HG02973 (cell line): ENCODE data around the gene TRIO.
A peak's percentile ranks its signal among the peaks of the same experiment; 100 is the strongest.

ENCODE experiments used
- ATAC-seq: cut with Tn5 transposase; IDR thresholded peaks from one replicate; pipeline ENCODE4 v1.9.1; 2021; ENCODE audit warnings: moderate library complexity; ENCODE audit not compliant: unreplicated experiment

TRIO gene

DNA sequence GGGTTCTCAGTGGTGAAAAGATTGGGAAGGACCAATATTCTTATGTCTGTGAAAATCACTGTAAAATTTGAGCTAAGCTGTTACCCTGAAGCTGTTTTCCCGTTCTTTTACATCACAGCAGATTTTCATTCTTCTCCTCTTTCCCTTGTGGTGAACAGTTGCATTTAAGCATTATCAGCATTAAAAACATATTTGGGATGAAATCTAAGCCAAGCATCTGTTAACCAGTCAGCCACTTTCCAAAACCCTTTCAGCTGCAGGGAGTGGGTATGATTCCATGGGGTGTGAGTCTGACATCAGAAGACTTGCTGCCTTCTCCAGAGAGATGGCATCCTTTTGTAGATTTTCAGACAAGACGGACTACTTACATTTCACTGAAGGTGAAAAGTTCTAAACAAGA is 97.2 kb downstream of the TRIO start:
- no peak for ATAC-seq

- ATAC-seq: no peak
Measured at GRCh38 chr5:14241141-14241540, 98.0 kb downstream of the TRIO start.

DNA sequence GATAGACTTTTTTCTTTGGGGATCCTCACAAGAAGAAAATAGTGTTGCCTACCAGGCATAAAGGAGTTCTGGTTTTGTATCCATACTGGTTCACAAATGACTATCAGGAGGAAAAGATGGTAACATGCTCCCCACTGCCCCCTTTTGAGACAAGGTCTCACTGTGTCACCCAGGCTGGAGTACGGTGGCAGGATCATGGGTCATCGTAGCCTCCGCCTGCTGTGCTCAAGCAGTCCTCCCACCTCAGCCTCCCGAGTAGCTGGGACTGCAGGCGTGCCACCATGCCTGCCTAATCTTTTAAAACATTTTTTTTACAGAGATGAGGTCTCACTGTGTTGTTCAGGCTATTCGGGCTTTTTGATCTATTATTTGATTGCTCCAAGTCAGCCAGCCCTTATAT is 99.3 kb downstream of the TRIO start:
- no peak for ATAC-seq

- no peak for ATAC-seq
Measured at GRCh38 chr5:14242871-14243383, 99.8 kb downstream of the TRIO start.

DNA sequence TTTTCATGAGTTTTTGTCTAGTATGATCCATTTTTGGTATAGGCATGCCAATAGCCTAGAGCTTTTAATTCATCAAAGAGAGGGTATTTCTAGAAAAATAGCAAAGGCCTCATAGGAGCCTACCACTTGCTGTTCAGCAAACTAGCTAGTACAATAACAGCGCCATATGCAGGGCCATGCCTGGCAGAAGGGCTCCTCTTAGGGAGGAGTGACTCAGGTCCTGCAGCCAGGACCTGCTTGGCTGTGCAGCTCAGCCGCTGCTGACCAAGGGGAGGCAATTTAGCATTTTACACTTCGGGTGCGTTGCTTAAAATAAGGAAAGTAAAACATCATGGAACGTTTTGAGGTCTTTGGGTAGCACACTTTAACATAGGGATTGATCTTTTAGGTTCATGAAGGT is 100.6 kb downstream of the TRIO start:
- ATAC-seq: no peak

- no peak for ATAC-seq
Measured at GRCh38 chr5:14244721-14245120, 101.6 kb downstream of the TRIO start.

DNA sequence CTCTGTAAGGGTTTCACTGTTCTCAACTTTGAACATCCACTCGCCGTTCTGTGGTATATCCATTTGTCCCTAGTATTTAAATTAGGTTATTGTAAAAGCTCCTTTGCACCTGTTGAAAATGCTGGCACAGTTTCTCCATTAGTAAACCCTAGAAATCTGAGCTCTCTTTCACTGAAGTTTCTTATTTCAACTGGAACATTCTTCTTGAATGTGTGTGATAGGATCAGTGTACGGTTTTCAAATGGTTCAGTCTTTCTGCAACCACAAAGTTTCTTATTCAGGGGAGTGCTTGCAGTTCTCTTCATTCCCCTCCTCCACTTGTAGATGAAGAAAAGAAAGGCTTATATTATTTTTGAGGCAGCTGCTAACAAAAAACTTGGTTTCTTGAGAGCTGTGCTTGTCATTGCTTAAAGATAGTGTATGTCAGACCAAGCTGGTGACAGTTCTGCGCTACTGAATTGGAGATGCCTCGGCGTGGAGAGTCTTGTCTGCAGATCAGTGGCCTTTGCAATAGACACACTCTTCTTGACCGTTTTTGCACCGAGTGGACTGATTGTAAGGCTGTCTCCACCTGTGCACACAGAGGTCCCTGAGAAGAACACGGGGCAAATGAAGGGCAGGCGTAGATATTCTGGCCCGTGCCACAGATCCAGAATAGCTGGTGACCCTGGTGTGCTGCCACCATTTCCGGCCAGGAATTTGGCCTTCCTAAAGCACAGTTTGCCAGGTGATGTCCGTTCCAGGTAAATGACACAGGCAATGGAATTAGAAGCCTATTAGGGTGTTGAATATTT is 102.2 kb downstream of the TRIO start:
- no peak for ATAC-seq

DNA sequence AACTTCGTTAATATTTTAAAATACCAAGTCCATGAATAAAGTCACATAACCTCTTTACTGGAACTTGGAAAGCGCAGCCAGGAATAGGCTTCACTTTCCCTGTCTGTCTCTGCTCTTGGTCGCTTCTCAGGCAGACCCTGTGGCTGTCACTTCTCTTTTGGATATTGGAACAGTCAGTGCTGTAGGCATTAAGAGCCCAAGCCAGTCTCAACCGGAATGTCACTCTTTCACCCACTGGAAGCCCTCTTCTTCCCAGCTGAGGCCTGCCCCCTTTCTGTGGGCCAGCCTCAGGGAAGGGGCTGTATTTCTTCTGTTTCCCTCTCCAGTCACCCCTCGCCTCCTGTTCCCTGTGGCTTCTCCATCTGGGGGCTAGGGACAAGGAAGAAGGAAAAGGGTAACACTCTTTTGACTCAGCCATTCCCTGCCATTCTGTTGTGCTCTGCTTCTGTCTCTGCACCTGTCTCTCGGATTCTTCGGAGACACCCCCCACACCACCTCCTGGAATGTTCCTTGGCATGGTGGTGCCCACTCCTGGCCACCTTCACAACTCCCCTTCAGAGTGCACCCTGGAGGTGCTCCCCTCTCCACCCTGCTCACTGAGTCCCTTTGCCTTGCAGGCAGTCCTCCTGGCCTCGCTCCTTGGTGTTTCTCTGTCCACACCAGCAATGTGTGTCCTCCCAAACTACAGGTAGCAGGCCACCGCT is 103.4 kb downstream of the TRIO start:
- ATAC-seq: no peak

- ATAC-seq: no peak
Measured at GRCh38 chr5:14247054-14247386, 103.9 kb downstream of the TRIO start.

GRCh38 chr5:14249258-14250082 is 106.3 kb downstream of the TRIO start:
- ATAC-seq: no peak

DNA sequence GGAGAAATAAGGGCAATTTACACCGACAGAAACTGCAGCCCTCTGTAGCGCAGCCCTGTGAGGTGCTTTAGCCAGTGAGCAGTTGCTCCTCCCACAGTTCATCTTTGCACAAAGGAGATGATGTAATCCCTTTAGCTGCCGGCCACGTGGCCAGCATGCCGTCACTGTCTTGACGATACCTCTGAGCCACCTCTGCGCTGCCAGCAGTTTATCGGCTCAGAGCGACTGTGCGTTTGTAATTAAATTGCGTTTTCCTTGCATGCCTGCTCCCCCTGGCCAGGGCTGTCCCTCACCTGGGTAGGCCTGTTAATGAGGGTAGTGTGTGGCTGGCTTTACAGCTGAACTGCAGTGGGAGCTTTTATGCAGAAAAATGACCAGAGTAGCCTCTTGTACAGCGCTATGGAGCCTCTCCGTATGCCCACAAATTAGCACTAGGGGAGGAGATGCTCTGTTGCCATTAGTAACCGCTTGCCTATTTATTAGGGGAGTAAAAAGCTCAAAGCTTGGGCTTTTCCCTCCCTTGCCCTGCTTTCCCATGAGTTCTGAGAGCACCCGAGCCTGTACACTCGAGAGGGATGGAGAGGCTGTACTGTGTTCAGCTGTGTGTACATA is 107.0 kb downstream of the TRIO start:
- ATAC-seq: no peak

GRCh38 chr5:14250748-14251701 is 107.9 kb downstream of the TRIO start:
- peak; percentile 52 for ATAC-seq

- ATAC-seq: peak; percentile 44
Measured at GRCh38 chr5:14251733-14252132, 108.6 kb downstream of the TRIO start.

- ATAC-seq: no peak
Measured at GRCh38 chr5:14252793-14253192, 109.7 kb downstream of the TRIO start.

GRCh38 chr5:14254686-14255085 is 111.5 kb downstream of the TRIO start:
- ATAC-seq: no peak

- ATAC-seq: no peak
Measured at GRCh38 chr5:14256026-14256690, 113.0 kb downstream of the TRIO start.

DNA sequence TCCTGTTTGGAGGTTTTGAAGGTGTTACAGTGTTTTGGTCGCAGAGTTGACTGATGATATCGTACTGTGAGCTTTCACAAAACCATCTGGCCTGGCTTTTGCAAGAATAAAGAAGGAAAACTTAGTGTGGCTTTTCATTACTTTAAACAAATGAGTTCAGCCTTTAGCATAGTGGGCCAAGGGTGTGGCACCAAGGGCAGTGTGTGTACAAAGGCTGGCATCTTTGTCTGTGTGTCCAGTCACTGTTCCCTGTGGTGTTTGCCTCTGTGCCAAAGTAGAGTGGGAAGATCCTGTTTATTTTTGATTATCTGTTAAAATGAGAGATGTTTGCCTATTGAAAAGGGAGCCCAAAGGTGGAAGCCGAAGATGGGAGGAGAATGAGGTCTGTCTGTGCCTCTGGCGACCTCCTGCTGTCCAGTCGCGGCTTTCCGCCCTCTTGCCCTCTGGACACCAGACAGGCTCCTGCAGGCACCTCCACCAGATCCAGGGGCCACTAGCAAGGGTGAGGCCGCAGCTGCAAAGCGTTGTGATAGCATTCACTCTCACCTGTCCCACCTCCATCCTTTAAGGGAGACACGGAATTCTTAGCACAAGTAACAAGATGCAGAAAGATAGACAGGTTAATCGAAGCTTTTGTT is 113.7 kb downstream of the TRIO start:
- ATAC-seq: no peak

DNA sequence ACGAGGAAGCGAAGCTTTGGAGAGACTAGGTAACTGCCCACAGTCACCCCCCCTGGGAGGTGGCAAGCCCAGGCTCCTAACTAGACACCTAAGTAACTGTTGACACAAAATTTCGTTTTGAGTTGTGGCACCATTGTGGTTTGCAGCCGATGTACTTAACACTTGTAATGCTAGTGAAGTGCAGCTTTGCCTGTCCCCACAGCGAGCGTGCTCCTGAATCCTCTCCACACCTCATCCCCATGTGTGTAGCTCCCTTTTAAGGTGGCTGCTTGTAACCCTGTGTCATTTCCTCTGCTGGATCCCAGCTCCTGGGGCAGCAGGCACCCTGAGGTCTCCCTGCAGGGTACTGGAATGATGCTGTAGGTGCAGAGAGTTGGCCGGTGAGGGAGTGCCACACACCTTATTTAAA is 114.9 kb downstream of the TRIO start:
- ATAC-seq: peak; percentile 59

- ATAC-seq: peak; percentile 40
Measured at GRCh38 chr5:14258840-14259239, 115.7 kb downstream of the TRIO start.
